B cell (primary cell): ENCODE data around the gene NKG7.

Source experiments
- EZH2 ChIP-seq: IDR thresholded peaks from 2 replicates; pipeline ENCODE4 v1.6.1; 2012; ENCODE audit warnings: borderline replicate concordance, low read depth, mild to moderate bottlenecking, moderate library complexity, low read length; ENCODE audit not compliant: insufficient read depth, poor library complexity, severe bottlenecking
- TF ChIP-seq, protein P1 (sequence below): fragments of 200-600 bp; IDR thresholded peaks from one replicate; pipeline ENCODE4 v1.8.0; 2022; ENCODE audit warnings: antibody characterized with exemption, mild to moderate bottlenecking

DNA sequence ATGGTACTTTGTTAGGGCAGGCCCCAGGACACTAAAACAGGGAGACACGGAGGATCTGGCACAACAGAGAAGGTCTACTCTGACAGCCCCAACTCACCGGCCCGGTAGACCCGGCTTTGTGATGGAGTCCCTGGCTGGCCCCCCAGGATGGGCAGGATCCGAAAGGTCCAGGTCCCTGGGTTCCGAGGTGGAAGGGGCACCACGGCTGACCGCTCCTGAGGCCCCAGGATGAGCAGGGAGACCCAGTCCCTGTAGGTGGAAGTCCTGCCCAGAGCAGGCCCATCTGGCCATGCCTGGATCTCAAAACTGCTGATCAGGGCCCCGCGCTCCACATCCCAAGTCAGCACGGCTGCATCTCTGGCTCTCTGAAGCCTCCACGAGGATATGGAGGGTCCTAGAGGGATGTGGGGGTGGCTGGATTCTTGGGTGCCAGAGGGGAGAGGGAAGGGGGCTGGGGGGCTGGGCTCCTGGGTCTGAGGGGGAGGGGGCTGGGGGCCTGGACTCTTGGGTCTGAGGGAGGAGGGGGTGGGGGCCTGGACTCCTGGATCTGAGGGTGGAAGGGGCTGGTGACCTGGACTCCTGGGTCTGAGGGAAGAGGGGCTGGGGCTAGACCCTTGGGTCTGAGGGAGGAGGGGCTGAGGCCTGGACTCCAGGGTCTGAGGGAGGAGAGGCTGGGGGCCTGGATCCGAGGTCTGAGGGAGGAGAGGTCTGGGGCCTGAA, 35.2 kb downstream of the NKG7 start:
- TF ChIP-seq, protein P1, sequence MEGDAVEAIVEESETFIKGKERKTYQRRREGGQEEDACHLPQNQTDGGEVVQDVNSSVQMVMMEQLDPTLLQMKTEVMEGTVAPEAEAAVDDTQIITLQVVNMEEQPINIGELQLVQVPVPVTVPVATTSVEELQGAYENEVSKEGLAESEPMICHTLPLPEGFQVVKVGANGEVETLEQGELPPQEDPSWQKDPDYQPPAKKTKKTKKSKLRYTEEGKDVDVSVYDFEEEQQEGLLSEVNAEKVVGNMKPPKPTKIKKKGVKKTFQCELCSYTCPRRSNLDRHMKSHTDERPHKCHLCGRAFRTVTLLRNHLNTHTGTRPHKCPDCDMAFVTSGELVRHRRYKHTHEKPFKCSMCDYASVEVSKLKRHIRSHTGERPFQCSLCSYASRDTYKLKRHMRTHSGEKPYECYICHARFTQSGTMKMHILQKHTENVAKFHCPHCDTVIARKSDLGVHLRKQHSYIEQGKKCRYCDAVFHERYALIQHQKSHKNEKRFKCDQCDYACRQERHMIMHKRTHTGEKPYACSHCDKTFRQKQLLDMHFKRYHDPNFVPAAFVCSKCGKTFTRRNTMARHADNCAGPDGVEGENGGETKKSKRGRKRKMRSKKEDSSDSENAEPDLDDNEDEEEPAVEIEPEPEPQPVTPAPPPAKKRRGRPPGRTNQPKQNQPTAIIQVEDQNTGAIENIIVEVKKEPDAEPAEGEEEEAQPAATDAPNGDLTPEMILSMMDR, result no peak
- no peak for TF ChIP-seq EZH2
